ENCODE results near the gene KCNK4.
A peak's percentile ranks its signal among the peaks of the same experiment; 100 is the strongest.

KCNK4 gene

GRCh38 chr11:64249038-64249437 is 42.1 kb upstream of the KCNK4 start:
- Histone ChIP-seq H3K27ac (ENCODE audit: low read depth, low read length) (no peak overlapping the region), H3K36me3 (ENCODE audit: control insufficient read depth, insufficient read depth, low read length) (no peaks in the 10 kb centered on the region), H3K9ac (ENCODE audit: low read length) (no peak overlapping the region), H3K4me1 (ENCODE audit: control insufficient read depth, insufficient read depth, low read length) (peaks cover 9% of the 10 kb centered on the region), H3K4me3 (ENCODE audit: low read length) (no peak overlapping the region), H3K27me3 (ENCODE audit: control insufficient read depth, insufficient read depth, low read length) (no peaks in the 10 kb centered on the region)

GRCh38 chr11:64249563-64250414 is 41.3 kb upstream of the KCNK4 start:
- no peaks in the 10 kb centered on the region for H3K36me3 ChIP-seq (ENCODE audit: control insufficient read depth, insufficient read depth, low read length)
- H3K27me3 ChIP-seq (ENCODE audit: control insufficient read depth, insufficient read depth, low read length), result no peaks in the 10 kb centered on the region
- peaks cover 9% of the 10 kb centered on the region for H3K4me1 ChIP-seq (ENCODE audit: control insufficient read depth, insufficient read depth, low read length)
- no peak overlapping the region for H3K9ac ChIP-seq (ENCODE audit: low read length)
- H3K4me3 ChIP-seq (ENCODE audit: low read length), result no peak overlapping the region
- no peak overlapping the region for H3K27ac ChIP-seq (ENCODE audit: low read depth, low read length)

- H3K27ac ChIP-seq (ENCODE audit: low read depth, low read length), result no peak overlapping the region
- peak overlapping the region; percentile 16 for H3K9ac ChIP-seq (ENCODE audit: low read length)
- H3K4me1 ChIP-seq (ENCODE audit: control insufficient read depth, insufficient read depth, low read length), result peaks cover 9% of the 10 kb centered on the region
- H3K36me3 ChIP-seq (ENCODE audit: control insufficient read depth, insufficient read depth, low read length), result no peaks in the 10 kb centered on the region
- peak overlapping the region; percentile 70 for H3K4me3 ChIP-seq (ENCODE audit: low read length)
- H3K27me3 ChIP-seq (ENCODE audit: control insufficient read depth, insufficient read depth, low read length), result no peaks in the 10 kb centered on the region
Measured at GRCh38 chr11:64250415-64251015, 40.6 kb upstream of the KCNK4 start.

GRCh38 chr11:64251016-64251752 is 39.9 kb upstream of the KCNK4 start, which contains the start of gene PLCB3:
PLCB3 (plus strand) TSS chr11:64251530; CDS start chr11:64251650, 120 bp downstream.
- Histone ChIP-seq H3K36me3 (ENCODE audit: control insufficient read depth, insufficient read depth, low read length) (peaks cover 2% of the 10 kb centered on the region), H3K9ac (ENCODE audit: low read length) (peak within 1 kb of the TSS; percentile 64), H3K4me3 (ENCODE audit: low read length) (peak within 1 kb of the TSS; percentile 80), H3K27me3 (ENCODE audit: control insufficient read depth, insufficient read depth, low read length) (no peaks in the 10 kb centered on the region), H3K4me1 (ENCODE audit: control insufficient read depth, insufficient read depth, low read length) (peaks cover 9% of the 10 kb centered on the region), H3K27ac (ENCODE audit: low read depth, low read length) (no peak within 1 kb of the TSS)

GRCh38 chr11:64251753-64252002 is 39.4 kb upstream of the KCNK4 start:
- Histone ChIP-seq H3K4me3 (ENCODE audit: low read length) (peak overlapping the region; percentile 80), H3K27me3 (ENCODE audit: control insufficient read depth, insufficient read depth, low read length) (no peaks in the 10 kb centered on the region), H3K36me3 (ENCODE audit: control insufficient read depth, insufficient read depth, low read length) (peaks cover 7% of the 10 kb centered on the region), H3K9ac (ENCODE audit: low read length) (peak overlapping the region; percentile 64), H3K27ac (ENCODE audit: low read depth, low read length) (no peak overlapping the region), H3K4me1 (ENCODE audit: control insufficient read depth, insufficient read depth, low read length) (peaks cover 9% of the 10 kb centered on the region)

- Histone ChIP-seq H3K9ac (ENCODE audit: low read length) (peak overlapping the region; percentile 64), H3K27ac (ENCODE audit: low read depth, low read length) (no peak overlapping the region), H3K4me3 (ENCODE audit: low read length) (peak overlapping the region; percentile 80), H3K36me3 (ENCODE audit: control insufficient read depth, insufficient read depth, low read length) (peaks cover 8% of the 10 kb centered on the region), H3K27me3 (ENCODE audit: control insufficient read depth, insufficient read depth, low read length) (no peaks in the 10 kb centered on the region), H3K4me1 (ENCODE audit: control insufficient read depth, insufficient read depth, low read length) (peaks cover 7% of the 10 kb centered on the region)
Measured at GRCh38 chr11:64252003-64252872, 38.9 kb upstream of the KCNK4 start.

- Histone ChIP-seq H3K27me3 (ENCODE audit: control insufficient read depth, insufficient read depth, low read length) (no peaks in the 10 kb centered on the region), H3K4me1 (ENCODE audit: control insufficient read depth, insufficient read depth, low read length) (peaks cover 4% of the 10 kb centered on the region), H3K9ac (ENCODE audit: low read length) (no peak overlapping the region), H3K27ac (ENCODE audit: low read depth, low read length) (no peak overlapping the region), H3K4me3 (ENCODE audit: low read length) (peak overlapping the region; percentile 28), H3K36me3 (ENCODE audit: control insufficient read depth, insufficient read depth, low read length) (peaks cover 8% of the 10 kb centered on the region)
Measured at GRCh38 chr11:64253043-64253442, 38.1 kb upstream of the KCNK4 start.

GRCh38 chr11:64253481-64253880 is 37.6 kb upstream of the KCNK4 start:
- no peaks in the 10 kb centered on the region for H3K27me3 ChIP-seq (ENCODE audit: control insufficient read depth, insufficient read depth, low read length)
- peak overlapping the region; percentile 9 for H3K4me3 ChIP-seq (ENCODE audit: low read length)
- H3K27ac ChIP-seq (ENCODE audit: low read depth, low read length), result no peak overlapping the region

GRCh38 chr11:64254326-64254725 is 36.8 kb upstream of the KCNK4 start:
- Histone ChIP-seq H3K4me3 (ENCODE audit: low read length) (no peak overlapping the region), H3K27me3 (ENCODE audit: control insufficient read depth, insufficient read depth, low read length) (no peaks in the 10 kb centered on the region), H3K9ac (ENCODE audit: low read length) (no peak overlapping the region), H3K4me1 (ENCODE audit: control insufficient read depth, insufficient read depth, low read length) (peaks cover 4% of the 10 kb centered on the region), H3K27ac (ENCODE audit: low read depth, low read length) (no peak overlapping the region), H3K36me3 (ENCODE audit: control insufficient read depth, insufficient read depth, low read length) (peaks cover 13% of the 10 kb centered on the region)

More at GRCh38 chr11:64253481-64253880, 37.6 kb upstream of the KCNK4 start:
- Histone ChIP-seq H3K9ac (ENCODE audit: low read length) (no peak overlapping the region), H3K36me3 (ENCODE audit: control insufficient read depth, insufficient read depth, low read length) (peaks cover 9% of the 10 kb centered on the region), H3K4me1 (ENCODE audit: control insufficient read depth, insufficient read depth, low read length) (peaks cover 4% of the 10 kb centered on the region)

GRCh38 chr11:64255135-64256128 is 35.7 kb upstream of the KCNK4 start:
- Histone ChIP-seq H3K4me1 (ENCODE audit: control insufficient read depth, insufficient read depth, low read length) (peaks cover 4% of the 10 kb centered on the region), H3K9ac (ENCODE audit: low read length) (no peak overlapping the region), H3K27me3 (ENCODE audit: control insufficient read depth, insufficient read depth, low read length) (no peaks in the 10 kb centered on the region), H3K36me3 (ENCODE audit: control insufficient read depth, insufficient read depth, low read length) (peaks cover 24% of the 10 kb centered on the region), H3K4me3 (ENCODE audit: low read length) (no peak overlapping the region), H3K27ac (ENCODE audit: low read depth, low read length) (no peak overlapping the region)

GRCh38 chr11:64256300-64256699 is 34.8 kb upstream of the KCNK4 start:
- Histone ChIP-seq H3K9ac (ENCODE audit: low read length) (no peak overlapping the region), H3K4me3 (ENCODE audit: low read length) (no peak overlapping the region), H3K4me1 (ENCODE audit: control insufficient read depth, insufficient read depth, low read length) (peaks cover 4% of the 10 kb centered on the region), H3K27ac (ENCODE audit: low read depth, low read length) (no peak overlapping the region), H3K27me3 (ENCODE audit: control insufficient read depth, insufficient read depth, low read length) (no peaks in the 10 kb centered on the region), H3K36me3 (ENCODE audit: control insufficient read depth, insufficient read depth, low read length) (peaks cover 25% of the 10 kb centered on the region)
